BLaER1 treated with 17β-estradiol and CSF1 and Interleukin-3, amounts not matched to agents 10 nM and 100 nM (cell line): ENCODE results near the gene RPH3AL.
"Not testable (repeated sequence)": the region's sequence is repeated elsewhere in the genome, so short reads cannot be mapped to it uniquely, and the experiment has no call there.

Experiments
- H3K27ac ChIP-seq, 11 experiments: shearing (Covaris generic); formaldehyde crosslinking; 2 replicates each; pipeline ENCODE4 v1.8.1; 2022
- H3K27me3 ChIP-seq, 11 experiments: shearing (Covaris generic); formaldehyde crosslinking; 2 replicates each; pipeline ENCODE4 v1.8.1; 2022
- H3K36me3 ChIP-seq, 11 experiments: shearing (Covaris generic); formaldehyde crosslinking; 2 replicates each; pipeline ENCODE4 v1.8.1; 2022
- H3K4me1 ChIP-seq, 10 experiments: shearing (Covaris generic); formaldehyde crosslinking; 2 replicates each; pipeline ENCODE4 v1.8.1; 2022
- H3K4me2 ChIP-seq, 11 experiments: shearing (Covaris generic); formaldehyde crosslinking; 2 replicates each; pipeline ENCODE4 v1.8.1; 2022
- H3K4me3 ChIP-seq, 10 experiments: shearing (Covaris generic); formaldehyde crosslinking; 2 replicates each; pipeline ENCODE4 v1.8.1; 2022
- H3K9ac ChIP-seq, 11 experiments: shearing (Covaris generic); formaldehyde crosslinking; 2 replicates each; pipeline ENCODE4 v1.8.1; 2022
- H3K9me3 ChIP-seq, 11 experiments: shearing (Covaris generic); formaldehyde crosslinking; replicated peaks in 1 of 11; 2 replicates each; pipeline ENCODE4 v1.8.1; 2022
- H4K20me1 ChIP-seq, 11 experiments: shearing (Covaris generic); formaldehyde crosslinking; 2 replicates each; pipeline ENCODE4 v1.8.1; 2022
- Cebpa-rat ChIP-seq, 11 experiments: shearing (Covaris generic); IDR thresholded peaks; 2 replicates each; pipeline ENCODE4 v1.8.1; 2022

RPH3AL gene

GRCh38 chr17:227946-228615 lies 124.5 kb downstream of the RPH3AL start:
- Histone ChIP-seq H4K20me1 (peaks cover 0 to 18% (median 0%) of the 10 kb centered on the region in 11 experiments; a peak in 4 of 22 replicates), H3K4me3 (no peak overlapping the region), H3K4me2 (peak overlapping the region; percentile 58 to 92 (median 87)), H3K9me3 (no peaks in the 10 kb centered on the region), H3K27ac (peak overlapping the region in 1 of 11 experiments; percentile 41; a peak in 1 of 22 replicates), H3K27me3 (peaks cover 0 to 7% (median 0%) of the 10 kb centered on the region in 11 experiments; a peak in 1 of 22 replicates), H3K9ac (peak overlapping the region in 3 of 11 experiments; percentile 14 to 32 (median 19); a peak in 5 of 22 replicates), H3K4me1 (peaks cover 58 to 83% (median 66%) of the 10 kb centered on the region in 10 experiments), H3K36me3 (no peaks in the 10 kb centered on the region)
- no peak for TF ChIP-seq Cebpa-rat (IDR thresholded peaks at IDR 0.05)

GRCh38 chr17:227078-227945 lies 125.3 kb downstream of the RPH3AL start:
- peaks cover 0 to 7% (median 0%) of the 10 kb centered on the region in 11 experiments; a peak in 1 of 22 replicates for H3K27me3 ChIP-seq
- peaks cover 0 to 16% (median 0%) of the 10 kb centered on the region in 11 experiments; a peak in 4 of 22 replicates for H4K20me1 ChIP-seq
- H3K9me3 ChIP-seq, result no peaks in the 10 kb centered on the region
- H3K4me3 ChIP-seq, result no peak overlapping the region
- no peak for TF ChIP-seq Cebpa-rat (IDR thresholded peaks at IDR 0.05)
- no peak overlapping the region for H3K27ac ChIP-seq
- H3K4me1 ChIP-seq, result peaks cover 50 to 76% (median 58%) of the 10 kb centered on the region in 10 experiments
- H3K36me3 ChIP-seq, result no peaks in the 10 kb centered on the region
- peak overlapping the region; percentile 58 to 92 (median 87) for H3K4me2 ChIP-seq
- H3K9ac ChIP-seq, result peak overlapping the region in 1 of 11 experiments; percentile 32; a peak in 3 of 22 replicates

GRCh38 chr17:226108-227077 lies 126.2 kb downstream of the RPH3AL start:
- Histone ChIP-seq H3K27ac (no peak overlapping the region), H3K4me2 (peak overlapping the region in 9 of 11 experiments; percentile 72 to 92 (median 90); a peak in 16 of 22 replicates), H3K9me3 (no peaks in the 10 kb centered on the region), H3K36me3 (no peaks in the 10 kb centered on the region), H3K4me3 (no peak overlapping the region), H3K9ac (no peak overlapping the region), H4K20me1 (peaks cover 0 to 7% (median 0%) of the 10 kb centered on the region in 11 experiments; a peak in 4 of 22 replicates), H3K27me3 (no peaks in the 10 kb centered on the region), H3K4me1 (peaks cover 41 to 66% (median 49%) of the 10 kb centered on the region in 10 experiments)
- TF ChIP-seq Cebpa-rat (IDR thresholded peaks at IDR 0.05), result no peak

GRCh38 chr17:225551-225950 lies 127.1 kb downstream of the RPH3AL start:
- no peak for TF ChIP-seq Cebpa-rat (IDR thresholded peaks at IDR 0.05)
- Histone ChIP-seq H3K36me3 (no peaks in the 10 kb centered on the region), H3K9me3 (no peaks in the 10 kb centered on the region), H3K4me1 (peaks cover 33 to 58% (median 41%) of the 10 kb centered on the region in 10 experiments), H3K4me2 (no peak overlapping the region), H4K20me1 (peaks cover 0 to 4% (median 0%) of the 10 kb centered on the region in 11 experiments; a peak in 3 of 22 replicates), H3K4me3 (no peak overlapping the region), H3K27ac (no peak overlapping the region), H3K27me3 (no peaks in the 10 kb centered on the region), H3K9ac (no peak overlapping the region)

- not testable (repeated sequence) for H3K27ac ChIP-seq, H3K27me3 ChIP-seq, H3K4me3 ChIP-seq, H3K9me3 ChIP-seq, H3K4me2 ChIP-seq, H3K36me3 ChIP-seq, H4K20me1 ChIP-seq, H3K9ac ChIP-seq
- peaks cover 26 to 48% (median 31%) of the 10 kb centered on the region in 10 experiments for H3K4me1 ChIP-seq
Measured at GRCh38 chr17:224576-224975, 128.0 kb downstream of the RPH3AL start.

GRCh38 chr17:223723-224471 lies 128.7 kb downstream of the RPH3AL start:
- Histone ChIP-seq H3K9me3 (no peaks in the 10 kb centered on the region), H3K9ac (no peak overlapping the region), H3K27me3 (no peaks in the 10 kb centered on the region), H4K20me1 (peaks cover 0 to 8% (median 0%) of the 10 kb centered on the region in 11 experiments; a peak in 2 of 22 replicates), H3K36me3 (no peaks in the 10 kb centered on the region; a peak in 1 of 22 replicates), H3K27ac (no peak overlapping the region), H3K4me1 (peaks cover 21 to 41% (median 27%) of the 10 kb centered on the region in 10 experiments), H3K4me2 (peak overlapping the region in 3 of 11 experiments; percentile 2 to 13 (median 11); a peak in 2 of 22 replicates), H3K4me3 (no peak overlapping the region)
- TF ChIP-seq Cebpa-rat (IDR thresholded peaks at IDR 0.05), result no peak

GRCh38 chr17:222172-222571 lies 130.4 kb downstream of the RPH3AL start:
- Histone ChIP-seq H3K27me3 (no peaks in the 10 kb centered on the region), H3K4me1 (peaks cover 4 to 24% (median 16%) of the 10 kb centered on the region in 10 experiments; a peak in 19 of 20 replicates), H3K9ac (no peak overlapping the region), H3K36me3 (no peaks in the 10 kb centered on the region; a peak in 1 of 22 replicates), H3K9me3 (no peaks in the 10 kb centered on the region), H3K4me2 (no peak overlapping the region), H3K4me3 (no peak overlapping the region), H3K27ac (no peak overlapping the region), H4K20me1 (peaks cover 0 to 4% (median 0%) of the 10 kb centered on the region in 11 experiments; a peak in 2 of 22 replicates)
- TF ChIP-seq Cebpa-rat (IDR thresholded peaks at IDR 0.05), result no peak
